ENCODE measurements around the gene CLEC17A. TPM values are rescaled to one million over a fixed set of nuclear protein-coding genes. Genes with fewer than 3 reads are reported as not detected.
"Not testable (repeated sequence)": the region's sequence is repeated elsewhere in the genome, so short reads cannot be mapped to it uniquely, and the experiment has no call there.

Gene CLEC17A
- total RNA-seq, 1 donor from 2014 or later: not detected

- H3K9me3 Mint-ChIP-seq (ENCODE audit: low read depth): peaks cover 23% of the 10 kb centered on the region
- H3K36me3 Mint-ChIP-seq (ENCODE audit: low read depth): peaks cover 1% of the 10 kb centered on the region
- H3K27me3 Mint-ChIP-seq (ENCODE audit: low read depth): no peaks in the 10 kb centered on the region
- TF ChIP-seq, protein P1, sequence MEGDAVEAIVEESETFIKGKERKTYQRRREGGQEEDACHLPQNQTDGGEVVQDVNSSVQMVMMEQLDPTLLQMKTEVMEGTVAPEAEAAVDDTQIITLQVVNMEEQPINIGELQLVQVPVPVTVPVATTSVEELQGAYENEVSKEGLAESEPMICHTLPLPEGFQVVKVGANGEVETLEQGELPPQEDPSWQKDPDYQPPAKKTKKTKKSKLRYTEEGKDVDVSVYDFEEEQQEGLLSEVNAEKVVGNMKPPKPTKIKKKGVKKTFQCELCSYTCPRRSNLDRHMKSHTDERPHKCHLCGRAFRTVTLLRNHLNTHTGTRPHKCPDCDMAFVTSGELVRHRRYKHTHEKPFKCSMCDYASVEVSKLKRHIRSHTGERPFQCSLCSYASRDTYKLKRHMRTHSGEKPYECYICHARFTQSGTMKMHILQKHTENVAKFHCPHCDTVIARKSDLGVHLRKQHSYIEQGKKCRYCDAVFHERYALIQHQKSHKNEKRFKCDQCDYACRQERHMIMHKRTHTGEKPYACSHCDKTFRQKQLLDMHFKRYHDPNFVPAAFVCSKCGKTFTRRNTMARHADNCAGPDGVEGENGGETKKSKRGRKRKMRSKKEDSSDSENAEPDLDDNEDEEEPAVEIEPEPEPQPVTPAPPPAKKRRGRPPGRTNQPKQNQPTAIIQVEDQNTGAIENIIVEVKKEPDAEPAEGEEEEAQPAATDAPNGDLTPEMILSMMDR (IDR thresholded peaks at IDR 0.05): no peak
- DNase-seq (ENCODE audit: low spot score): no peak
- H3K4me3 Mint-ChIP-seq (ENCODE audit: unreplicated experiment): no peak overlapping the region
- no peak overlapping the region for H3K27ac Mint-ChIP-seq (ENCODE audit: unreplicated experiment)
- no peaks in the 10 kb centered on the region for H3K4me1 Mint-ChIP-seq (ENCODE audit: low read depth)
Observed at GRCh38 chr19:14615623-14616022, 32.7 kb downstream of the CLEC17A start.

- no peak overlapping the region for H3K4me3 Mint-ChIP-seq (ENCODE audit: unreplicated experiment)
- no peak for DNase-seq (ENCODE audit: low spot score)
- H3K27ac Mint-ChIP-seq (ENCODE audit: unreplicated experiment): no peak overlapping the region
- no peaks in the 10 kb centered on the region for H3K27me3 Mint-ChIP-seq (ENCODE audit: low read depth)
- TF ChIP-seq, protein P1 (IDR thresholded peaks at IDR 0.05): no peak
- peaks cover 1% of the 10 kb centered on the region for H3K36me3 Mint-ChIP-seq (ENCODE audit: low read depth)
- H3K9me3 Mint-ChIP-seq (ENCODE audit: low read depth): peaks cover 23% of the 10 kb centered on the region
- H3K4me1 Mint-ChIP-seq (ENCODE audit: low read depth): no peaks in the 10 kb centered on the region
Observed at GRCh38 chr19:14616407-14616806, 33.5 kb downstream of the CLEC17A start.

DNA sequence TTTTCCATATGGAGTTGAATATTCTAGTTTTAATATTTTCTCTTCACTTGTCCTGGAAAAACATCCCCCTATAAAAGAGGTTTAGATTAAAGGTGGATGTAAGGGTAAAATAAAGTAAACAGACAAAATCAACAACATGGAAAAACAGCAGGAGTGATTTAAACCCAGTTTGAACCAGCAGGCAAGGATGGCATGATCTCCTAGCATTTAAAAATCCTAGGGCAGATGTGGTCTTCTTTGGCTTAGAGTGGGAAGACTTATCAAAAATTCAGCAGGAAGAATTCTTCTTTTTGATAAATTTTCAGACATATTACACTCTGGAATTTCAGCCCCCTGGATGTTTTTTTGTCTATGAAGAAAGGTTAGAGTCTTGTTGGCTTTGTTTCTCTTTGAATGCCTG lies 36.5 kb downstream of the CLEC17A start:
- Mint-ChIP-seq H3K36me3 (ENCODE audit: low read depth) (peaks cover 1% of the 10 kb centered on the region), H3K9me3 (ENCODE audit: low read depth) (peaks cover 23% of the 10 kb centered on the region), H3K27me3 (ENCODE audit: low read depth) (peaks cover 2% of the 10 kb centered on the region), H3K4me1 (ENCODE audit: low read depth) (no peaks in the 10 kb centered on the region), H3K4me3 (ENCODE audit: unreplicated experiment) (no peak overlapping the region), H3K27ac (ENCODE audit: unreplicated experiment) (no peak overlapping the region)
- no peak for DNase-seq (ENCODE audit: low spot score)
- TF ChIP-seq, protein P1 (IDR thresholded peaks at IDR 0.05): no peak

DNA sequence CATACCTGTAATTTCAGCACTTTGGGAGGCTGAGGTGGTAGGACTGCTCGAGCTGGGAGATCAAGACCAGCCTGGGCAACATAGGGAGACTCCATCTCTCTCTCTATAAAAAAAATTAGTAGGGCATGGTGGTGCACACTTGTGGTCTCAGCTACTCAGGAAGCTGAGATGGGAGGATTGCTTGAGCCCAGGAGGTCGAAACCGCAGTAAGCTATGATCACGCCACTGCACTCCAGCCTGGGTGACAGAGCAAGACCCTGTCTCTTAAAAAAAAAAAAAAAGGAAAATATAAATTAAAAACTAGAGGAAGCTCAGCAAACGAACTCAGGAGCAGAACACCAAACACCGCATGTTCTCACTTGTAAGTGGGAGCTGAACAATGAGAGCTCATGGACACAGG lies 41.6 kb downstream of the CLEC17A start:
- not testable (repeated sequence) for H3K27me3 Mint-ChIP-seq (ENCODE audit: low read depth); H3K4me3 Mint-ChIP-seq (ENCODE audit: unreplicated experiment); H3K36me3 Mint-ChIP-seq (ENCODE audit: low read depth); DNase-seq (ENCODE audit: low spot score); H3K27ac Mint-ChIP-seq (ENCODE audit: unreplicated experiment); H3K4me1 Mint-ChIP-seq (ENCODE audit: low read depth)
- H3K9me3 Mint-ChIP-seq (ENCODE audit: low read depth): peaks cover 15% of the 10 kb centered on the region

- Mint-ChIP-seq H3K27ac (ENCODE audit: unreplicated experiment) (no peak overlapping the region), H3K36me3 (ENCODE audit: low read depth) (no peaks in the 10 kb centered on the region), H3K4me1 (ENCODE audit: low read depth) (no peaks in the 10 kb centered on the region), H3K4me3 (ENCODE audit: unreplicated experiment) (no peak overlapping the region), H3K27me3 (ENCODE audit: low read depth) (no peaks in the 10 kb centered on the region), H3K9me3 (ENCODE audit: low read depth) (peaks cover 16% of the 10 kb centered on the region)
- TF ChIP-seq, protein P1 (IDR thresholded peaks at IDR 0.05): no peak
- no peak for DNase-seq (ENCODE audit: low spot score)
Observed at GRCh38 chr19:14629557-14629956, 46.7 kb downstream of the CLEC17A start.

DNA sequence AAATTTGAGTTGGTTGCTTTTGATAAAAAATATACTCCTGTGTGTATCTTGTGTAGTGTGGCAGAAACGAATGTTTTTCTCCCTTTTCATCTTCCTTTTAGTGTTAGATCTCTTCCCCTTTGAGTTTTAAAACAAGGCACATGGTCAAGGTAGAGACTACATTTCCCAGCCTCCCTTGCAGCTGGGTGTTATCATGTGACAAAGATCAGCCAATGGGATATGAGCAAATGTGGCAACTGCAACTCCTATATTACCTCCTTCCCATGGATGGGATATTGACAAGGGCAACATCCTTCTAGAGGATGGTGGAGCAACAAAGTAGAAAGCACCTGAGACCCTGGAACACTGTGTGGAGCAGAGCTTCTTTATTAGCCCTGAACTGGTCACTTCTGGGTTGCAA lies 49.4 kb downstream of the CLEC17A start:
- TF ChIP-seq, protein P1 (IDR thresholded peaks at IDR 0.05): no peak
- Mint-ChIP-seq H3K27ac (ENCODE audit: unreplicated experiment) (no peak overlapping the region), H3K9me3 (ENCODE audit: low read depth) (peaks cover 17% of the 10 kb centered on the region), H3K4me3 (ENCODE audit: unreplicated experiment) (no peak overlapping the region), H3K27me3 (ENCODE audit: low read depth) (no peaks in the 10 kb centered on the region), H3K36me3 (ENCODE audit: low read depth) (no peaks in the 10 kb centered on the region), H3K4me1 (ENCODE audit: low read depth) (no peaks in the 10 kb centered on the region)
- DNase-seq (ENCODE audit: low spot score): no peak
